HepG2 (cell line): ENCODE measurements around the gene MOGAT3.

Experiments
- CTCF ChIP-seq: sonication (generic); formaldehyde crosslinking; IDR thresholded peaks from 2 replicates; pipeline ENCODE4 v1.5.0; 2020; ENCODE audit warnings: mild to moderate bottlenecking, missing genetic modification reagents, moderate library complexity
- FOXA3 ChIP-seq: IDR thresholded peaks from 2 replicates; pipeline ENCODE4 v1.6.1; 2016; ENCODE audit warnings: missing genetic modification reagents, missing compliant biosample characterization
- FOXK2 ChIP-seq: fragments of 450-650 bp; IDR thresholded peaks from 2 replicates; pipeline ENCODE4 v1.6.1; 2016
- HNRNPH1 ChIP-seq: fragments of 200-400 bp; formaldehyde crosslinking; optimal IDR thresholded peaks from 2 replicates; pipeline ENCODE3; 2017; ENCODE audit warnings: mild to moderate bottlenecking, low read depth, low read length
- KAT2B ChIP-seq: fragments of 150-350 bp; IDR thresholded peaks from 2 replicates; pipeline ENCODE4 v1.6.1; 2014; ENCODE audit warnings: low read depth, low read length, borderline replicate concordance
- RBFOX2 ChIP-seq: fragments of 200-400 bp; formaldehyde crosslinking; IDR thresholded peaks from 2 replicates; pipeline ENCODE4 v1.6.1; 2017; ENCODE audit warnings: low read depth, mild to moderate bottlenecking, low read length
- RBM22 ChIP-seq: fragments of 200-400 bp; formaldehyde crosslinking; optimal IDR thresholded peaks from 2 replicates; pipeline ENCODE3; 2017; ENCODE audit warnings: mild to moderate bottlenecking, low read length, moderate library complexity
- SIN3A ChIP-seq: IDR thresholded peaks from 2 replicates; pipeline ENCODE4 v1.6.1; 2011; ENCODE audit warnings: low read depth, mild to moderate bottlenecking, control low read depth, low read length, borderline replicate concordance
- ZBTB37 ChIP-seq: sonication (generic); formaldehyde crosslinking; IDR thresholded peaks from 2 replicates; pipeline ENCODE4 v1.4.0; 2020; ENCODE audit warnings: mild to moderate bottlenecking, missing genetic modification reagents
- ZNF350 ChIP-seq: sonication (generic); formaldehyde crosslinking; IDR thresholded peaks from 2 replicates; pipeline ENCODE4 v1.4.0; 2020; ENCODE audit warnings: mild to moderate bottlenecking, low read depth, missing genetic modification reagents, borderline replicate concordance

- no peak for TF ChIP-seq RBM22
- TF ChIP-seq RBFOX2: no peak
- TF ChIP-seq FOXA3 (CRISPR knock-in tag): no peak
- TF ChIP-seq SIN3A: no peak
- no peak for TF ChIP-seq CTCF (CRISPR knock-in tag)
- no peak for TF ChIP-seq KAT2B
- no peak for TF ChIP-seq FOXK2
- TF ChIP-seq HNRNPH1: no peak
- no peak for TF ChIP-seq ZNF350 (CRISPR knock-in tag)
- TF ChIP-seq ZBTB37 (CRISPR knock-in tag): no peak
These were observed 47.4 kb upstream of the MOGAT3 start for GRCh38 chr7:101248276-101248675.
